Measurements from ENCODE around the gene MYH4. TPM values are rescaled to one million over a fixed set of nuclear protein-coding genes. Genes with fewer than 3 reads are reported as not detected.

MYH4 gene
- polyA plus RNA-seq, 2 of the 4 experiments (the other 2 are of a cell fraction) = not detected

DNA sequence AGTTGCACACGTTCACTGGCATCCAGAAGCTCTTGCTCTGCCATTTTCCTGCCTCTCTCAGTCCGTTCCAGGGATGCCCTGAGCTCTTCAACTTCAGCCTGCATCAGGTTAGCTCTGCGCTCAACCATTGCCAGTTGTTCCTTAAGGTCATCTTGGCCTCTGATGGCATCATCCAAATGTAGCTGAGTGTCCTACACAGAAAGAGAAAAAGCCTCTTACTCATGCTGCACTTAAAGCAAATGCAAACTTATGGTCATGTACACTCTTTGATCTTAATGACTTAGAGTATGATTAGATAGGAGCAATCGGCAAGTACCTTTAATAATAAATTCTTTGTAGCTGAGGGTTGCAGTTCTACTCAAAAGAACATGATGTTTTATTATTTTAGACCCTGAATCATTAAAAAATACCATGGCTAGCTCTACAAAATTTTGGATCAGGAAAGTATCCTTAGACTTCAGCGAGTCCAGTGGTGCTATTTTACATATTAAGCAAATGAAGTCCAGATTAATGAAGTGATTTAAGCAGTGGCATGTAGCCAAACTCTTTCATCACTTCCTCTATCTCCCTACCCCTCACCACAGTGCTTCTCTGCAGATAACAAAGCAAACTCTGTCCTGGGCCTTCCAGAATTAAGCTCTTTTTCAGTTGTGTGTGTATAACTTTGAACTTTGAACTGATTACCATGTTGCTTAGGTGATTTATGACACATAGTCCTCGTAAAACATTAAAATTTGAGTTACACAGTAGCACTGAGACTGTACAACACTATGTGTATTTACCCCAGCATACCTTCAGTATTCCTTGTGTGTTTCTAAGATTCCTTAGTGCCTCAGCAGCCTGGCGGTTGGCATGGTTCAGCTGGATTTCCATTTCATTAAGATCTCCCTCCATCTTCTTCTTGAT, 22.1 kb downstream of the MYH4 start:
- Histone ChIP-seq H3K9me3 (no peaks in the 10 kb centered on the region), H3K4me1 (no peaks in the 10 kb centered on the region), H3K4me2 (no peak overlapping the region), H3K4me3 (no peak overlapping the region), H3K27ac (no peak overlapping the region)
- WGBS (ENCODE audit: missing lambda C conversion rate) = 10% methylated on average over 7 of the region's 7 CpGs
- ATAC-seq (no peak), DNase-seq (ENCODE audit: low read depth in 1 of 2, low spot score in 1 of 2) (peak in 1 of 2 experiments; percentile 5), FAIRE-seq (no peak)
- POLR2A ChIA-PET = no interaction called here
- TF ChIP-seq, protein P1, sequence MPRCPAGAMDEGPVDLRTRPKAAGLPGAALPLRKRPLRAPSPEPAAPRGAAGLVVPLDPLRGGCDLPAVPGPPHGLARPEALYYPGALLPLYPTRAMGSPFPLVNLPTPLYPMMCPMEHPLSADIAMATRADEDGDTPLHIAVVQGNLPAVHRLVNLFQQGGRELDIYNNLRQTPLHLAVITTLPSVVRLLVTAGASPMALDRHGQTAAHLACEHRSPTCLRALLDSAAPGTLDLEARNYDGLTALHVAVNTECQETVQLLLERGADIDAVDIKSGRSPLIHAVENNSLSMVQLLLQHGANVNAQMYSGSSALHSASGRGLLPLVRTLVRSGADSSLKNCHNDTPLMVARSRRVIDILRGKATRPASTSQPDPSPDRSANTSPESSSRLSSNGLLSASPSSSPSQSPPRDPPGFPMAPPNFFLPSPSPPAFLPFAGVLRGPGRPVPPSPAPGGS (IDR thresholded peaks at IDR 0.05) = no peak
- TF ChIP-seq, protein P2, sequence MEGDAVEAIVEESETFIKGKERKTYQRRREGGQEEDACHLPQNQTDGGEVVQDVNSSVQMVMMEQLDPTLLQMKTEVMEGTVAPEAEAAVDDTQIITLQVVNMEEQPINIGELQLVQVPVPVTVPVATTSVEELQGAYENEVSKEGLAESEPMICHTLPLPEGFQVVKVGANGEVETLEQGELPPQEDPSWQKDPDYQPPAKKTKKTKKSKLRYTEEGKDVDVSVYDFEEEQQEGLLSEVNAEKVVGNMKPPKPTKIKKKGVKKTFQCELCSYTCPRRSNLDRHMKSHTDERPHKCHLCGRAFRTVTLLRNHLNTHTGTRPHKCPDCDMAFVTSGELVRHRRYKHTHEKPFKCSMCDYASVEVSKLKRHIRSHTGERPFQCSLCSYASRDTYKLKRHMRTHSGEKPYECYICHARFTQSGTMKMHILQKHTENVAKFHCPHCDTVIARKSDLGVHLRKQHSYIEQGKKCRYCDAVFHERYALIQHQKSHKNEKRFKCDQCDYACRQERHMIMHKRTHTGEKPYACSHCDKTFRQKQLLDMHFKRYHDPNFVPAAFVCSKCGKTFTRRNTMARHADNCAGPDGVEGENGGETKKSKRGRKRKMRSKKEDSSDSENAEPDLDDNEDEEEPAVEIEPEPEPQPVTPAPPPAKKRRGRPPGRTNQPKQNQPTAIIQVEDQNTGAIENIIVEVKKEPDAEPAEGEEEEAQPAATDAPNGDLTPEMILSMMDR (IDR thresholded peaks at IDR 0.05) = no peak
- TF ChIP-seq JUNB (IDR thresholded peaks at IDR 0.05) (no peak), ZC3H11A (IDR thresholded peaks at IDR 0.05) (no peak), NFE2L2 (conservative IDR thresholded peaks at IDR 0.05; ENCODE audit: low read length) (no peak), NPAS2 (CRISPR knock-in tag; IDR thresholded peaks at IDR 0.05; ENCODE audit: borderline replicate concordance) (no peak), BHLHE40 (IDR thresholded peaks at IDR 0.05; ENCODE audit: low read depth, low read length) (no peak), ZNF302 (CRISPR knock-in tag; IDR thresholded peaks at IDR 0.05) (no peak), ZFP36 (IDR thresholded peaks at IDR 0.05; ENCODE audit: borderline replicate concordance, partially characterized antibody) (no peak), RNF2 (IDR thresholded peaks at IDR 0.05; ENCODE audit: borderline replicate concordance, low read depth) (no peak), CEBPB (IDR thresholded peaks at IDR 0.05) (no peak), EHF (CRISPR knock-in tag; IDR thresholded peaks at IDR 0.05) (no peak), HOXA7 (CRISPR knock-in tag; IDR thresholded peaks at IDR 0.05) (no peak), HOXB13 (CRISPR knock-in tag; IDR thresholded peaks at IDR 0.05; ENCODE audit: low read depth) (no peak), PHF8 (IDR thresholded peaks at IDR 0.05; ENCODE audit: borderline replicate concordance, low read depth) (no peak)
- TF ChIP-seq, protein P3, sequence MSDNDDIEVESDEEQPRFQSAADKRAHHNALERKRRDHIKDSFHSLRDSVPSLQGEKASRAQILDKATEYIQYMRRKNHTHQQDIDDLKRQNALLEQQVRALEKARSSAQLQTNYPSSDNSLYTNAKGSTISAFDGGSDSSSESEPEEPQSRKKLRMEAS (IDR thresholded peaks at IDR 0.05) = no peak
- CTCF ChIA-PET = interaction anchor here (1.1 to 1.6 kb wide), 3 partner anchors 12 to 168 kb away, joined by 3 read pairs; no protein-coding TSS in a partner anchor

DNA sequence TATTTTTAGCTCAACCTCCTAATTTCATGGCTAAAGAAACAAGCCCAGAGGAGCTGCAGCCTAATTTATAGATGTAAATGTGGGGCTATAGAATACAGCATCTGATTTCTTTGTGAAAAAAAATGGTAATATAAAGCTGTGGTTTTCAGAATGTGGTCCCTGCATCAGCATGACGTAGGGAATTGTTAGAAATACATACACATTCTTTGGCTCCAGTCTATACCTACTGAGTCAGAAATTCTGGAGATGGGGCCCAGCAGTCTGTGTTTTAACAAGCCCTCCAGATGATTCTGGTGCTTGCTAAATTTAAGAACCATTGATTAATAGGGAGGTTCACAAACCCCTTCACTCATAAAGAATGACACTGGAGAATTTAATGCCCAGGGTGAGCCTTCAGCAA, 29.5 kb downstream of the MYH4 start:
- CTCF ChIA-PET = no interaction called here
- H3K4me2 ChIP-seq = no peak overlapping the region
- POLR2A ChIA-PET = no interaction called here
- DNase-seq (ENCODE audit: low read depth in 1 of 2, low spot score in 1 of 2) = no peak
- no peak for ATAC-seq
- TF ChIP-seq RAD21 (conservative IDR thresholded peaks at IDR 0.05 in 1 of 2, IDR thresholded peaks at IDR 0.05 in 1 of 2) (no peak), POLR2AphosphoS2 (conservative IDR thresholded peaks at IDR 0.05; ENCODE audit: low read length) (no peak), EHF (CRISPR knock-in tag; IDR thresholded peaks at IDR 0.05) (no peak), POLR2A (IDR thresholded peaks at IDR 0.05; ENCODE audit: low read length) (no peak), HEYL (CRISPR knock-in tag; IDR thresholded peaks at IDR 0.05) (no peak), MYC (IDR thresholded peaks at IDR 0.05; ENCODE audit: borderline replicate concordance, low read length) (no peak), FOSL2 (IDR thresholded peaks at IDR 0.05) (no peak), FOSL2 (CRISPR knock-in tag; IDR thresholded peaks at IDR 0.05) (no peak), FOXS1 (CRISPR knock-in tag; IDR thresholded peaks at IDR 0.05) (no peak)
- TF ChIP-seq, protein P4, sequence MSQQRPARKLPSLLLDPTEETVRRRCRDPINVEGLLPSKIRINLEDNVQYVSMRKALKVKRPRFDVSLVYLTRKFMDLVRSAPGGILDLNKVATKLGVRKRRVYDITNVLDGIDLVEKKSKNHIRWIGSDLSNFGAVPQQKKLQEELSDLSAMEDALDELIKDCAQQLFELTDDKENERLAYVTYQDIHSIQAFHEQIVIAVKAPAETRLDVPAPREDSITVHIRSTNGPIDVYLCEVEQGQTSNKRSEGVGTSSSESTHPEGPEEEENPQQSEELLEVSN (IDR thresholded peaks at IDR 0.05; ENCODE audit: borderline replicate concordance, low read depth) = no peak
- TF ChIP-seq, protein P5, sequence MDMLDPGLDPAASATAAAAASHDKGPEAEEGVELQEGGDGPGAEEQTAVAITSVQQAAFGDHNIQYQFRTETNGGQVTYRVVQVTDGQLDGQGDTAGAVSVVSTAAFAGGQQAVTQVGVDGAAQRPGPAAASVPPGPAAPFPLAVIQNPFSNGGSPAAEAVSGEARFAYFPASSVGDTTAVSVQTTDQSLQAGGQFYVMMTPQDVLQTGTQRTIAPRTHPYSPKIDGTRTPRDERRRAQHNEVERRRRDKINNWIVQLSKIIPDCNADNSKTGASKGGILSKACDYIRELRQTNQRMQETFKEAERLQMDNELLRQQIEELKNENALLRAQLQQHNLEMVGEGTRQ (IDR thresholded peaks at IDR 0.05) = no peak
- TF ChIP-seq, protein P6, sequence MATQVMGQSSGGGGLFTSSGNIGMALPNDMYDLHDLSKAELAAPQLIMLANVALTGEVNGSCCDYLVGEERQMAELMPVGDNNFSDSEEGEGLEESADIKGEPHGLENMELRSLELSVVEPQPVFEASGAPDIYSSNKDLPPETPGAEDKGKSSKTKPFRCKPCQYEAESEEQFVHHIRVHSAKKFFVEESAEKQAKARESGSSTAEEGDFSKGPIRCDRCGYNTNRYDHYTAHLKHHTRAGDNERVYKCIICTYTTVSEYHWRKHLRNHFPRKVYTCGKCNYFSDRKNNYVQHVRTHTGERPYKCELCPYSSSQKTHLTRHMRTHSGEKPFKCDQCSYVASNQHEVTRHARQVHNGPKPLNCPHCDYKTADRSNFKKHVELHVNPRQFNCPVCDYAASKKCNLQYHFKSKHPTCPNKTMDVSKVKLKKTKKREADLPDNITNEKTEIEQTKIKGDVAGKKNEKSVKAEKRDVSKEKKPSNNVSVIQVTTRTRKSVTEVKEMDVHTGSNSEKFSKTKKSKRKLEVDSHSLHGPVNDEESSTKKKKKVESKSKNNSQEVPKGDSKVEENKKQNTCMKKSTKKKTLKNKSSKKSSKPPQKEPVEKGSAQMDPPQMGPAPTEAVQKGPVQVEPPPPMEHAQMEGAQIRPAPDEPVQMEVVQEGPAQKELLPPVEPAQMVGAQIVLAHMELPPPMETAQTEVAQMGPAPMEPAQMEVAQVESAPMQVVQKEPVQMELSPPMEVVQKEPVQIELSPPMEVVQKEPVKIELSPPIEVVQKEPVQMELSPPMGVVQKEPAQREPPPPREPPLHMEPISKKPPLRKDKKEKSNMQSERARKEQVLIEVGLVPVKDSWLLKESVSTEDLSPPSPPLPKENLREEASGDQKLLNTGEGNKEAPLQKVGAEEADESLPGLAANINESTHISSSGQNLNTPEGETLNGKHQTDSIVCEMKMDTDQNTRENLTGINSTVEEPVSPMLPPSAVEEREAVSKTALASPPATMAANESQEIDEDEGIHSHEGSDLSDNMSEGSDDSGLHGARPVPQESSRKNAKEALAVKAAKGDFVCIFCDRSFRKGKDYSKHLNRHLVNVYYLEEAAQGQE (IDR thresholded peaks at IDR 0.05) = no peak
- no peak for FAIRE-seq
- H3K4me1 ChIP-seq = no peaks in the 10 kb centered on the region
- no peak overlapping the region for H3K27ac ChIP-seq
- no peaks in the 10 kb centered on the region for H3K9me3 ChIP-seq
- no peak overlapping the region for H3K4me3 ChIP-seq
- 0% methylated on average over 1 of the region's 1 CpG for WGBS (ENCODE audit: missing lambda C conversion rate)
